Colon (tissue), 2 donors: ENCODE measurements around the gene FAIM.
"Not testable (repeated sequence)": the region's sequence is repeated elsewhere in the genome, so short reads cannot be mapped to it uniquely, and the experiment has no call there.

Experiments used
- FAIRE-seq: peaks from 2 replicates; lab custom pipeline; 2012; peaks lifted over from hg19 to GRCh38; lab: Jason Lieb, UNC
- donor health status: control.
- donor health status: control.

Gene FAIM

GRCh38 chr3:138680974-138681373 lies 72.4 kb downstream of the FAIM start:
- FAIRE-seq: not testable (repeated sequence)

- no peak for FAIRE-seq
These were observed 73.1 kb downstream of the FAIM start for GRCh38 chr3:138681463-138682220.

DNA sequence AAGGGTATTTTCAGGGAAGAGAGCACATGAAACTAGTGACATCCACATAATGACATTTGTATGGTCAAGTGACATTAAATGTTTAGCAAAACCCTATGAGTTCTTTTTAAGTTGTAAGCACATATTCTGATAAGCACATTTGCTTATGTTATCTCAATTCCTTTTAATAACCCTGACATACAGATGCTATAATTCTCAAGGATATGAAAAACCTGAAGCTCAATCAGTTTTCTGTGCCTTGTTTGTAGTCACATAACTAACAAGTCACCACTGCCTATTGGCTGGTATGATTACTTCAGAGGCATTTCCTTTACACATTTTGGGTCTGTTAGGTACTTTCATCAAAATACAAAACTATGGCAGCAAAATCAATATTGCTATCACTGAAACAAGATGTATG lies 74.1 kb downstream of the FAIM start:
- no peak for FAIRE-seq
